AG04450 (cell line): ENCODE measurements around the gene ENPP6. TPM values are rescaled to one million over a fixed set of nuclear protein-coding genes. Genes with fewer than 3 reads are reported as not detected.

ENCODE experiments used
- CTCF ChIA-PET: fragments of 300-600, 350-600 bp; formaldehyde crosslinking; extraction: SDS; loops from one replicate; lab custom pipeline; 2022; ENCODE audit warnings: antibody characterized with exemption, inconsistent platforms; lab: Charles Lee
- POLR2A ChIA-PET: fragments of 350-600 bp; formaldehyde crosslinking; extraction: SDS; loops from one replicate; lab custom pipeline; 2021; ENCODE audit warnings: antibody characterized with exemption, inconsistent platforms; lab: Yijun Ruan, JAX
- DNase-seq: peaks from one replicate; pipeline ENCODE4 v3.0.0-alpha.2; 2011; ENCODE audit warnings: low read depth, low spot score
- H3K27ac ChIP-seq: one replicate; pipeline ENCODE4 v1.5.1; 2012; ENCODE audit warnings: low read depth, low read length, control low read depth
- H3K27me3 ChIP-seq: one replicate; pipeline ENCODE4 v1.6.0; 2012; ENCODE audit warnings: low read length; ENCODE audit not compliant: control insufficient read depth, insufficient read depth
- H3K4me3 ChIP-seq: 2 replicates; pipeline ENCODE4 v1.5.1; 2011; ENCODE audit warnings: mild to moderate bottlenecking, low read depth, low read length, control low read depth
- H3K9me3 ChIP-seq: 2 replicates; pipeline ENCODE4 v1.5.1; 2012; ENCODE audit warnings: low read length; ENCODE audit not compliant: control insufficient read depth, insufficient read depth
- polyA plus RNA-seq: library from polyadenylated mRNA; depleted of rRNA; stranded (reverse); fragments of >200 nt; gene quantifications from 2 replicates; pipeline ENCODE4 v1.2.3, GENCODE V29; 2011
- TF ChIP-seq, protein P1 (sequence below): IDR thresholded peaks from 2 replicates; pipeline ENCODE4 v1.5.1; 2011; ENCODE audit warnings: low read depth, low read length, control low read depth, inconsistent platforms

Gene ENPP6
- polyA plus RNA-seq, 1 experiment, result 0.05 TPM

- CTCF ChIA-PET, result no interaction called here
- TF ChIP-seq, protein P1, sequence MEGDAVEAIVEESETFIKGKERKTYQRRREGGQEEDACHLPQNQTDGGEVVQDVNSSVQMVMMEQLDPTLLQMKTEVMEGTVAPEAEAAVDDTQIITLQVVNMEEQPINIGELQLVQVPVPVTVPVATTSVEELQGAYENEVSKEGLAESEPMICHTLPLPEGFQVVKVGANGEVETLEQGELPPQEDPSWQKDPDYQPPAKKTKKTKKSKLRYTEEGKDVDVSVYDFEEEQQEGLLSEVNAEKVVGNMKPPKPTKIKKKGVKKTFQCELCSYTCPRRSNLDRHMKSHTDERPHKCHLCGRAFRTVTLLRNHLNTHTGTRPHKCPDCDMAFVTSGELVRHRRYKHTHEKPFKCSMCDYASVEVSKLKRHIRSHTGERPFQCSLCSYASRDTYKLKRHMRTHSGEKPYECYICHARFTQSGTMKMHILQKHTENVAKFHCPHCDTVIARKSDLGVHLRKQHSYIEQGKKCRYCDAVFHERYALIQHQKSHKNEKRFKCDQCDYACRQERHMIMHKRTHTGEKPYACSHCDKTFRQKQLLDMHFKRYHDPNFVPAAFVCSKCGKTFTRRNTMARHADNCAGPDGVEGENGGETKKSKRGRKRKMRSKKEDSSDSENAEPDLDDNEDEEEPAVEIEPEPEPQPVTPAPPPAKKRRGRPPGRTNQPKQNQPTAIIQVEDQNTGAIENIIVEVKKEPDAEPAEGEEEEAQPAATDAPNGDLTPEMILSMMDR, result no peak
- POLR2A ChIA-PET, result no interaction called here
- DNase-seq, result no peak
- Histone ChIP-seq H3K27ac (no peak overlapping the region), H3K27me3 (no peaks in the 10 kb centered on the region), H3K9me3 (no peaks in the 10 kb centered on the region), H3K4me3 (no peak overlapping the region)
Observed at GRCh38 chr4:184126800-184127199, 90.9 kb downstream of the ENPP6 start.

GRCh38 chr4:184122631-184123408, 94.9 kb downstream of the ENPP6 start:
- ChIA-PET POLR2A (no interaction called here), CTCF (no interaction called here)
- Histone ChIP-seq H3K9me3 (no peaks in the 10 kb centered on the region), H3K27ac (no peak overlapping the region), H3K4me3 (no peak overlapping the region), H3K27me3 (no peaks in the 10 kb centered on the region)
- TF ChIP-seq, protein P1, result no peak
- DNase-seq, result no peak

- Histone ChIP-seq H3K27ac (no peak overlapping the region), H3K4me3 (no peak overlapping the region), H3K9me3 (no peaks in the 10 kb centered on the region), H3K27me3 (no peaks in the 10 kb centered on the region)
- no peak for DNase-seq
- CTCF ChIA-PET, result no interaction called here
- TF ChIP-seq, protein P1, result no peak
- POLR2A ChIA-PET, result no interaction called here
Observed at GRCh38 chr4:184120549-184121127, 97.0 kb downstream of the ENPP6 start.

- no peak overlapping the region for H3K4me3 ChIP-seq
- CTCF ChIA-PET, result no interaction called here
- H3K27ac ChIP-seq, result no peak overlapping the region
- DNase-seq, result no peak
- TF ChIP-seq, protein P1, result no peak
- H3K9me3 ChIP-seq, result no peaks in the 10 kb centered on the region
- no peaks in the 10 kb centered on the region for H3K27me3 ChIP-seq
- POLR2A ChIA-PET, result no interaction called here
Observed at GRCh38 chr4:184117662-184118199, 99.9 kb downstream of the ENPP6 start.

GRCh38 chr4:184115399-184115798, 102.3 kb downstream of the ENPP6 start:
- ChIA-PET CTCF (no interaction called here), POLR2A (no interaction called here)
- no peak for DNase-seq
- Histone ChIP-seq H3K27me3 (no peaks in the 10 kb centered on the region), H3K4me3 (no peak overlapping the region), H3K9me3 (no peaks in the 10 kb centered on the region), H3K27ac (no peak overlapping the region)
- TF ChIP-seq, protein P1, result no peak
